ENCODE data around the gene LRRC47.

- TF ChIP-seq ELF1 (IDR thresholded peaks at IDR 0.05) (no peak), FOXM1 (IDR thresholded peaks at IDR 0.05; ENCODE audit: low read depth) (no peak), CHD2 (IDR thresholded peaks at IDR 0.05; ENCODE audit: low read length, partially characterized antibody) (no peak)
These were observed 55.5 kb downstream of the LRRC47 start for GRCh38 chr1:3740752-3741151.

All from SK-N-SH (cell line).